SK-N-SH treated with all-trans-retinoic acid at 6 μM for 48 hours (cell line): ENCODE measurements around the gene FFAR2.

Experiments
- ATAC-seq: fragments of 200-7000 bp; cut with Tn5 transposase; 3 replicates; pipeline ENCODE4 v1.9.1; 2020; ENCODE audit warnings: mild to moderate bottlenecking, moderate library complexity
- ARNTL ChIP-seq: fragments of 450-650 bp; formaldehyde crosslinking; IDR thresholded peaks from 2 replicates; pipeline ENCODE4 v1.5.0; 2020; ENCODE audit warnings: low read depth, mild to moderate bottlenecking, moderate library complexity, borderline replicate concordance
- CSDC2 ChIP-seq: fragments of 250-450 bp; sonication (Bioruptor Pico); IDR thresholded peaks from 2 replicates; pipeline ENCODE4 v1.5.0; 2020; ENCODE audit warnings: mild to moderate bottlenecking, moderate library complexity
- ISL1 ChIP-seq: fragments of 250-450 bp; sonication (Bioruptor Pico); IDR thresholded peaks from 2 replicates; pipeline ENCODE4 v2.1.2; 2022; ENCODE audit warnings: mild to moderate bottlenecking, moderate library complexity
- OSR1 ChIP-seq: fragments of 250-450 bp; sonication (Bioruptor Pico); IDR thresholded peaks from 2 replicates; pipeline ENCODE4 v1.8.0; 2022; ENCODE audit warnings: moderate library complexity, mild to moderate bottlenecking, inconsistent platforms
- PPARA ChIP-seq: fragments of 250-450 bp; sonication (Bioruptor Pico); IDR thresholded peaks from 2 replicates; pipeline ENCODE4 v1.5.0; 2020; ENCODE audit warnings: mild to moderate bottlenecking, borderline replicate concordance
- TOX ChIP-seq: fragments of 250-450 bp; sonication (Bioruptor Pico); IDR thresholded peaks from 2 replicates; pipeline ENCODE4 v1.8.0; 2021; ENCODE audit warnings: mild to moderate bottlenecking, moderate library complexity, borderline replicate concordance
- ZC3H10 ChIP-seq: fragments of 250-450 bp; sonication (Bioruptor Pico); IDR thresholded peaks from 2 replicates; pipeline ENCODE4 v1.5.1; 2021; ENCODE audit warnings: mild to moderate bottlenecking, moderate library complexity
- ZFP3 ChIP-seq: fragments of 250-450 bp; sonication (Bioruptor Pico); IDR thresholded peaks from 2 replicates; pipeline ENCODE4 v1.5.0; 2020; ENCODE audit warnings: mild to moderate bottlenecking, moderate library complexity
- ZNF565 ChIP-seq: fragments of 450-650 bp; formaldehyde crosslinking; conservative IDR thresholded peaks from 2 replicates; pipeline ENCODE4 v1.5.0; 2020; ENCODE audit warnings: low read depth, mild to moderate bottlenecking, moderate library complexity
- ZNF70 ChIP-seq: fragments of 450-650 bp; formaldehyde crosslinking; IDR thresholded peaks from 2 replicates; pipeline ENCODE4 v1.5.0; 2020; ENCODE audit warnings: mild to moderate bottlenecking, moderate library complexity
- TF ChIP-seq, protein P1 (sequence below): fragments of 250-450 bp; sonication (Bioruptor Pico); IDR thresholded peaks from 2 replicates; pipeline ENCODE4 v1.5.1; 2020; ENCODE audit warnings: low read depth, mild to moderate bottlenecking, moderate library complexity
- TF ChIP-seq, protein P2 (sequence below): fragments of 250-450 bp; sonication (Bioruptor Pico); IDR thresholded peaks from 2 replicates; pipeline ENCODE4 v1.8.0; 2020; ENCODE audit warnings: mild to moderate bottlenecking, moderate library complexity, borderline replicate concordance

The FFAR2 gene

GRCh38 chr19:35500611-35501010 lies 52.6 kb downstream of the FFAR2 start:
- TF ChIP-seq ZNF565 (CRISPR knock-in tag) (no peak), ZC3H10 (CRISPR knock-in tag) (no peak), ZFP3 (CRISPR knock-in tag) (no peak), PPARA (no peak), ZNF70 (CRISPR knock-in tag) (no peak), ISL1 (CRISPR knock-in tag) (no peak), CSDC2 (CRISPR knock-in tag) (no peak), ARNTL (CRISPR knock-in tag) (no peak), TOX (no peak), OSR1 (CRISPR knock-in tag) (no peak)
- TF ChIP-seq, protein P1, sequence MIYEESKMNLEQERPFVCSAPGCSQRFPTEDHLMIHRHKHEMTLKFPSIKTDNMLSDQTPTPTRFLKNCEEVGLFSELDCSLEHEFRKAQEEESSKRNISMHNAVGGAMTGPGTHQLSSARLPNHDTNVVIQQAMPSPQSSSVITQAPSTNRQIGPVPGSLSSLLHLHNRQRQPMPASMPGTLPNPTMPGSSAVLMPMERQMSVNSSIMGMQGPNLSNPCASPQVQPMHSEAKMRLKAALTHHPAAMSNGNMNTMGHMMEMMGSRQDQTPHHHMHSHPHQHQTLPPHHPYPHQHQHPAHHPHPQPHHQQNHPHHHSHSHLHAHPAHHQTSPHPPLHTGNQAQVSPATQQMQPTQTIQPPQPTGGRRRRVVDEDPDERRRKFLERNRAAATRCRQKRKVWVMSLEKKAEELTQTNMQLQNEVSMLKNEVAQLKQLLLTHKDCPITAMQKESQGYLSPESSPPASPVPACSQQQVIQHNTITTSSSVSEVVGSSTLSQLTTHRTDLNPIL: no peak
- TF ChIP-seq, protein P2, sequence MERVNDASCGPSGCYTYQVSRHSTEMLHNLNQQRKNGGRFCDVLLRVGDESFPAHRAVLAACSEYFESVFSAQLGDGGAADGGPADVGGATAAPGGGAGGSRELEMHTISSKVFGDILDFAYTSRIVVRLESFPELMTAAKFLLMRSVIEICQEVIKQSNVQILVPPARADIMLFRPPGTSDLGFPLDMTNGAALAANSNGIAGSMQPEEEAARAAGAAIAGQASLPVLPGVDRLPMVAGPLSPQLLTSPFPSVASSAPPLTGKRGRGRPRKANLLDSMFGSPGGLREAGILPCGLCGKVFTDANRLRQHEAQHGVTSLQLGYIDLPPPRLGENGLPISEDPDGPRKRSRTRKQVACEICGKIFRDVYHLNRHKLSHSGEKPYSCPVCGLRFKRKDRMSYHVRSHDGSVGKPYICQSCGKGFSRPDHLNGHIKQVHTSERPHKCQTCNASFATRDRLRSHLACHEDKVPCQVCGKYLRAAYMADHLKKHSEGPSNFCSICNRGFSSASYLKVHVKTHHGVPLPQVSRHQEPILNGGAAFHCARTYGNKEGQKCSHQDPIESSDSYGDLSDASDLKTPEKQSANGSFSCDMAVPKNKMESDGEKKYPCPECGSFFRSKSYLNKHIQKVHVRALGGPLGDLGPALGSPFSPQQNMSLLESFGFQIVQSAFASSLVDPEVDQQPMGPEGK (CRISPR knock-in tag): no peak
- TF ChIP-seq, all 23 proteins: peak for 0
- ATAC-seq: no peak
